GM12873 (cell line): ENCODE data around the gene TRIL.

Experiments used
- TF ChIP-seq, protein P1 (sequence below): IDR thresholded peaks from 2 replicates; pipeline ENCODE4 v1.5.1; 2012; ENCODE audit warnings: low read depth, mild to moderate bottlenecking, moderate library complexity, low read length, control low read depth; ENCODE audit not compliant: insufficient read depth; ENCODE audit errors: missing control alignments

TRIL gene

DNA sequence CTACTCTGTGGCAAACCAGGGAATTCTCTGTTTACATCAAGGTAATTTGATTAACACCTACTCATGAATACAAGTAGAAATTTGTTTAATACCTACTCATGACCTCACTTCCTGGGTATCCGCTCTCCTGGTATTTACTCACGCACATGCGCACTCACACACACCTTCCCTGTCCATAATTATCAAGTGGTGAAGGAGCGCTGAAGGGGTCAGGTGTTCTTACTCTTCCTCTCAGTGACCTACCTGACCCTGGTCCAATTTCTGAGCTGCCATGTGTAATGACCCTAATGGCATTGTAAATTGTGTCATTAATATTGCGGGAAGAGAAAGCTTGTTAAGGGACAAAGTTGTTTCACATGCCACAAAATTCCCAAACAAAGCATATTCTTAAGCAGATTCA lies 41.3 kb upstream of the TRIL start:
- TF ChIP-seq, protein P1, sequence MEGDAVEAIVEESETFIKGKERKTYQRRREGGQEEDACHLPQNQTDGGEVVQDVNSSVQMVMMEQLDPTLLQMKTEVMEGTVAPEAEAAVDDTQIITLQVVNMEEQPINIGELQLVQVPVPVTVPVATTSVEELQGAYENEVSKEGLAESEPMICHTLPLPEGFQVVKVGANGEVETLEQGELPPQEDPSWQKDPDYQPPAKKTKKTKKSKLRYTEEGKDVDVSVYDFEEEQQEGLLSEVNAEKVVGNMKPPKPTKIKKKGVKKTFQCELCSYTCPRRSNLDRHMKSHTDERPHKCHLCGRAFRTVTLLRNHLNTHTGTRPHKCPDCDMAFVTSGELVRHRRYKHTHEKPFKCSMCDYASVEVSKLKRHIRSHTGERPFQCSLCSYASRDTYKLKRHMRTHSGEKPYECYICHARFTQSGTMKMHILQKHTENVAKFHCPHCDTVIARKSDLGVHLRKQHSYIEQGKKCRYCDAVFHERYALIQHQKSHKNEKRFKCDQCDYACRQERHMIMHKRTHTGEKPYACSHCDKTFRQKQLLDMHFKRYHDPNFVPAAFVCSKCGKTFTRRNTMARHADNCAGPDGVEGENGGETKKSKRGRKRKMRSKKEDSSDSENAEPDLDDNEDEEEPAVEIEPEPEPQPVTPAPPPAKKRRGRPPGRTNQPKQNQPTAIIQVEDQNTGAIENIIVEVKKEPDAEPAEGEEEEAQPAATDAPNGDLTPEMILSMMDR = no peak

DNA sequence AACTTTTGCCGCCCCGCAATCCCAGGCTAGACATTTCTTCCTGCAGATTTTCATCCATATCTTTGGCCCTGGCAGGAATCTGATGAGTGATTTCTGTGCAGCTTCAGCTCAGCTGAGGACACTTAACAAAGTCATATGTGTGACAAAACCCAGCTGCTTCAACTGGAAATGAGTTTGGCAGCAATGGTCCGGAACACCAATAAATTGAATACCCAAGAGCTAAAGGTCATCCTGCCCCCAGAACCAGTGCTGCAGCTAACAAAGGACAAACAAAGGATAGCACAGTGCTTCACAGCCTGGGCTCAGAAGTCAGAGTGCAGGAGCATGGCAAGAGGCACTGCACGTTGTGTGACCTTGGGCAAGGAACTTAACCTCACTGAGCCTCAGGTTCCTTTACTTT lies 40.0 kb upstream of the TRIL start:
- TF ChIP-seq, protein P1 = no peak

DNA sequence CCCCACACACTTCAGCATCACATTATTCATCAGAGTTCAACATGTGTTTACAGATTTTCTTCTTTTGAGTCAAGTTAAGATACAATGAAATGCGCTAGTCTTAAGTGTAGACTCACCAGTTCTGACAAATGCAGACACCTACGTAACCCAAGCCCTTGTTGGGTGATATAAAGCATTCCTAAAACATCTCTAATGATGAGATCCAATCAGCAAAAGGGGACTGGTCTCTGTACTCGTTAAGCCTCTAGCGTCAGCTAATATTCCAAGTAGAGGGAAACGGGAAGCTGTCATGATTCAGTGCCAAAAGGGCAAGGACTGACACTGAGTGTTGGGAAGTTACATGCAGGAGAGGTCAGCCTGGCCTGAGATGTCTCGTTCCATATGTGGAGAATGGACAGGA lies 38.7 kb upstream of the TRIL start:
- TF ChIP-seq, protein P1 = no peak

DNA sequence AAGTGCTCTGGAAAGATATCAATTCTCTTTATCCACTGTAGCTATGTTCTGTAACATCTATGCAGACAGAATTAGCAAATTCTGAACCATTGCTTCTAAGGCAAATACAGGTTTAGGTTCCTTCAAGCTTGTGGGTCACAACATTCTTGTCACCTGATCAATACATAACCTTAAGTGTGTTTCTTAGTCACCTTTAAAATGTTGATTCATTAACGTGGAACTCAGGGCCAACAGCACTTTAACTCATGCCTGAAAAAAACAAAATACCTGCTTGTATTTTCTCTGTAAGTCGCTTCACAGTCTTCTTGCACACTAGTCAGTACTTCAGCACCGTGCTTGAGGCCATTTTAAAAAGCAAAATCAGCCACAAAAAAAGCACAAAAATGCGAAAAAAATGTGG lies 35.2 kb upstream of the TRIL start:
- TF ChIP-seq, protein P1 = no peak

DNA sequence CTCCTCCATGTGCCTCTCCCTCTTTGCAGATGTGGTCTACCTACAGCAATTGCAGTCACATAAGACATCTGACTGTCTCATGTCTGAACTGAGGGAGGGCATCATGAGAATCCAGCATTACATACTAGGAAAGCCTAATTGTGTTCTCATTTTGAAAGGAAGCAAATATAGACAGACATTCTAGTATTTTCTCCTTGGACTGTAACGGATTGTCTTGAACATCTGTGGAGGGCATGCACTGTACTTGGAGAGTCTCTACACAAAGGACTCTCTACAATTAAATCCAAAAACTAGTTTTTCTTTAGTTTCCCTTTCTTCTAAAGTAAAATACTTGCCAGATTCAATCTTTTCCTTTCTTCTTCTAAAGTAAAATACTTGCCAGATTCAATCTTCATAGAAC lies 34.7 kb upstream of the TRIL start:
- TF ChIP-seq, protein P1 = no peak

DNA sequence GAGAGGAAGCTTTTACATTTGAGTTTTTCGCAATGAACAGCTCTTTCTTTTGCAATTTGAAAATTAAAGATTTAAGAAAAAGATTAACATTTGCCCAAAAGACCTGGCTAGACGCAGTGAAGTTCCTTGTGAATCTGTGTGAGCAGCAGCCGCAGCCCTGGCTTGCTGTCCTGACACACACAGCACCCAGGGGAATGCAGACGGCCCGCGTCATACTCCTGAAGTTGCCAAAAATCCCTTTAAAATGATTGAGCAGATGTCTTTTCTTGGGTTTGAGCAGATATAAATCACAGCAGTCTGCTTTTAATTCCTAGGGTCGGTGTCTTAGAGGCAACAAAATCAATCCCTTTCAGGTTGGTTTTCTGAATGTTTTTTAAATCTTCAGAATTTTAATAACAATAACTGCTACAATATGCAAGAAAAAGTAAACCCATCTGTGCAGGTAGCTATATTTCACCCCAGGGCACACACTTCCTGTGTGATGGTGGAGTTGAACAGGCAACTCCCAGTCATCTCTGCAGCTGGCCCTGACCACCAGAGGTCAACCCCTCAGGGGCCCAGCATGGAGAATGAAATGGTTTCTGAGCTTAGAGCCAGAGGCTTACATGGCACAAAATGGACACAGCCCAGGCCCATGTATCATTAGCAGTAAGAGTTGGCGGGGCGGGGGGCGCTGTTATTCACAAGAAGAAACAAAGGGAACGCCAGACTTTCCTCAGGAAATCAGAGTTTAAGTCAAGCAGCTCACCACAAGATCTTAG lies 32.2 kb upstream of the TRIL start:
- TF ChIP-seq, protein P1 = no peak

DNA sequence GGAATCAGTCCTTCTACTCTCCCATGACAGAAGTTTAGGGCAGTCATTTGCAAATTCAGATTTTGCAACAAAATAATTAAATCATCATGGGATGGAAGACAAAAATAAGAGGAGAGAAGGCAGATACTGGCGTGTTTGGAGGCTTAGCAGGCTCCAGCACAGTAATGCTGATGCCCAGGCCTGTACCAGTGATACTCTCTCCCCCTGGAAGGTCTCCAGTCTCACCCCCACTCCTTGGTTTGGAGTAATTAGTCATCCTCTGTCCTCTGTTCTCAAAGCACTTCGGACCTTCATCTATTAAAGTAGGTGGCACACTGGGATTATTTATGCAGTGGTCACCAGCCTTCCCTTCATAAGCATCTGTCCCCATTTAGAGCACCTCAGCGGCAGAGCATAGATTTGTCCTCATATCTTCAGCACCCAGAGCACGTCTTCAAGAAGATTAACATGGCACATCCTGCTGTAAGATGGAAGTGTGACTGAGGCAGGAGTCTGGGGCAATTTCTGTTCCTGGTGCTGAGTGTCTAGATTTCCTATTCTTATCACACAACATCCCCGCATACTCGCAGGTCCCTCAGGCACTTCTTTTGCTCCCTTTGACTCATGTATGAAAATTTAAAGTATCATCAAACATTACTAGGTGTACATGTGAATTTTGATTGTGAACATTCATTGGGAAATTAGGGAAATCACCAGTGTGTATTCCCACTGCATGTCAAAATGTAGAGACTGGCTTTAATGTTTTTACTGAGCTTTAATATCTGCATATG lies 31.3 kb upstream of the TRIL start:
- TF ChIP-seq, protein P1 = no peak
